ENCODE results near the gene SPOPL. TPM values are rescaled to one million over a fixed set of nuclear protein-coding genes. Genes with fewer than 3 reads are reported as not detected.

SPOPL gene
- total and polyA plus RNA-seq, 2 of the 4 experiments (the other 2 are of a cell fraction): 4.8 to 20.3 TPM

- CTCF ChIA-PET: no interaction called here
These were observed 107.9 kb downstream of the SPOPL start for GRCh38 chr2:138609446-138609845.

More at GRCh38 chr2:138609446-138609845, 107.9 kb downstream of the SPOPL start:
- H2BK20ac ChIP-seq (ENCODE audit: low read depth, low read length): no peak overlapping the region
- no peak overlapping the region for H3K27ac ChIP-seq (ENCODE audit: insufficient read depth, low read length)
- no peak overlapping the region for H2AK5ac ChIP-seq (ENCODE audit: low read depth, low read length)
- H4K91ac ChIP-seq (ENCODE audit: insufficient read depth, low read depth, low read length): no peak overlapping the region
- no TSS peak for BruUV-seq (replicated peaks)
- H3K23ac ChIP-seq (ENCODE audit: low read depth, low read length): no peak overlapping the region
- WGBS, 2 experiments (ENCODE audit: extremely low coverage in 2 of 2, insufficient read length in 1 of 2): 100% methylated on average over 2 of the region's 4 CpGs; no CpG with 5 or more reads in 1 of the 2 experiments
- H3K4me3 ChIP-seq (ENCODE audit: insufficient read depth, low read depth, low read length): no peak overlapping the region
- no peak overlapping the region for H2BK15ac ChIP-seq (ENCODE audit: low read depth, low read length)
- intact Hi-C loops (cut with micrococcal nuclease): no loop called here
- H3K79me1 ChIP-seq (ENCODE audit: low read depth in 1 of 2, low read length in 2 of 2): no peaks in the 10 kb centered on the region
- no peak overlapping the region for H2AFZ ChIP-seq (replicated peaks; ENCODE audit: low read length, poor library complexity)
- H2BK5ac ChIP-seq (ENCODE audit: low read depth, low read length, poor library complexity, severe bottlenecking): no peak overlapping the region
- H3K56ac ChIP-seq (ENCODE audit: extremely low read depth, insufficient read depth, low read length): no peak overlapping the region
- dilution Hi-C loops (cut with HindIII; ENCODE audit: low sequenced_read_pairs, unreplicated experiment): no loop called here
- POLR2A ChIA-PET (ENCODE audit: unreplicated experiment): no interaction called here
- no peak overlapping the region for H4K5ac ChIP-seq (ENCODE audit: low read depth, low read length)
- ATAC-seq (ENCODE audit: low read depth) (no peak), DNase-seq (no peak)
- H3K9ac ChIP-seq (ENCODE audit: low read depth, low read length): no peak overlapping the region
- no peak overlapping the region for H3K4me2 ChIP-seq (ENCODE audit: low read depth, low read length)
- no peak overlapping the region for H2AK9ac ChIP-seq (replicated peaks; ENCODE audit: low read depth, low read length, poor library complexity)
- no peak overlapping the region for H4K8ac ChIP-seq (ENCODE audit: low read depth in 2 of 2, low read length in 2 of 2)
- no peaks in the 10 kb centered on the region for H4K20me1 ChIP-seq (ENCODE audit: insufficient read depth, low read length)
- H2BK120ac ChIP-seq (ENCODE audit: low read depth, low read length): no peak overlapping the region
- TF ChIP-seq MAFK (IDR thresholded peaks at IDR 0.05; ENCODE audit: low read depth, low read length): no peak
- TF ChIP-seq USF2 (IDR thresholded peaks at IDR 0.05; ENCODE audit: low read depth, low read length): no peak
- TF ChIP-seq, protein P1, sequence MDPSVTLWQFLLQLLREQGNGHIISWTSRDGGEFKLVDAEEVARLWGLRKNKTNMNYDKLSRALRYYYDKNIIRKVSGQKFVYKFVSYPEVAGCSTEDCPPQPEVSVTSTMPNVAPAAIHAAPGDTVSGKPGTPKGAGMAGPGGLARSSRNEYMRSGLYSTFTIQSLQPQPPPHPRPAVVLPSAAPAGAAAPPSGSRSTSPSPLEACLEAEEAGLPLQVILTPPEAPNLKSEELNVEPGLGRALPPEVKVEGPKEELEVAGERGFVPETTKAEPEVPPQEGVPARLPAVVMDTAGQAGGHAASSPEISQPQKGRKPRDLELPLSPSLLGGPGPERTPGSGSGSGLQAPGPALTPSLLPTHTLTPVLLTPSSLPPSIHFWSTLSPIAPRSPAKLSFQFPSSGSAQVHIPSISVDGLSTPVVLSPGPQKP (IDR thresholded peaks at IDR 0.05; ENCODE audit: borderline replicate concordance, low read depth, low read length): no peak
- TF ChIP-seq MAZ (IDR thresholded peaks at IDR 0.05; ENCODE audit: borderline replicate concordance, low read depth, low read length): no peak
- TF ChIP-seq MXI1 (IDR thresholded peaks at IDR 0.05; ENCODE audit: borderline replicate concordance, low read depth, low read length): no peak
- TF ChIP-seq RFX5 (IDR thresholded peaks at IDR 0.05; ENCODE audit: low read depth, low read length): no peak
- no peak for TF ChIP-seq FOS (IDR thresholded peaks at IDR 0.05; ENCODE audit: low read depth, low read length)
- no peak for TF ChIP-seq BHLHE40 (IDR thresholded peaks at IDR 0.05; ENCODE audit: low read depth, low read length)
- H3K18ac ChIP-seq (ENCODE audit: low read depth, low read length): no peak overlapping the region
- H3K9me3 ChIP-seq (ENCODE audit: control insufficient read depth, insufficient read depth, low read length): no peaks in the 10 kb centered on the region
- no peaks in the 10 kb centered on the region for H3K4me1 ChIP-seq (ENCODE audit: control insufficient read depth, insufficient read depth, low read length)
- in situ Hi-C loops (cut with MboI; ENCODE audit: low sequenced_read_pairs): no loop called here
- no peaks in the 10 kb centered on the region for H3K9me1 ChIP-seq (ENCODE audit: insufficient read depth, low read length)
- H3K14ac ChIP-seq (replicated peaks; ENCODE audit: low read depth, low read length): no peak overlapping the region
- no peaks in the 10 kb centered on the region for H3K36me3 ChIP-seq (ENCODE audit: control insufficient read depth, insufficient read depth, low read length)
- H3K27me3 ChIP-seq (ENCODE audit: control insufficient read depth, insufficient read depth, low read length): no peaks in the 10 kb centered on the region; the same call in 1 of the 2 replicates
- no peak overlapping the region for H3K4ac ChIP-seq (ENCODE audit: low read depth, low read length)
